Endothelial cell of umbilical vein (primary cell): ENCODE measurements around the gene SLC9A9. TPM values are rescaled to one million over a fixed set of nuclear protein-coding genes. Genes with fewer than 3 reads are reported as not detected.

ENCODE experiments used
- BruUV-seq: library from RNA; stranded (reverse); fragments of 400-500 nt; replicated peaks from 2 replicates; lab custom pipeline; 2021; lab: Mats Ljungman, UMichigan
- CTCF ChIA-PET: fragments of 300-600, 350-600 bp; sonication (Branson Sonifier 250); formaldehyde crosslinking; loops from one replicate; lab custom pipeline; 2021; ENCODE audit warnings: antibody characterized with exemption, inconsistent platforms; lab: Charles Lee
- POLR2A ChIA-PET: fragments of 300-600, 350-600 bp; sonication (Branson Sonifier 250); formaldehyde crosslinking; loops from one replicate; lab custom pipeline; 2021; ENCODE audit warnings: antibody characterized with exemption, inconsistent platforms; lab: Charles Lee
- DNase-seq: peaks from one replicate; pipeline ENCODE4 v3.0.0-alpha.2; 2011; ENCODE audit warnings: low read depth, low spot score
- FAIRE-seq: peaks from 2 replicates; lab custom pipeline; 2011; peaks lifted over from hg19 to GRCh38; lab: Jason Lieb, UNC
- H2AFZ ChIP-seq: 2 replicates; pipeline ENCODE4 v1.6.0; 2012; ENCODE audit warnings: low read depth, low read length, control low read depth, inconsistent platforms
- H3K27ac ChIP-seq: 2 replicates; pipeline ENCODE4 v1.5.1; 2011; ENCODE audit warnings: low read depth, mild to moderate bottlenecking, control low read depth, low read length, moderate library complexity; ENCODE audit not compliant: insufficient read depth
- H3K27me3 ChIP-seq, 2 experiments: 2 replicates each; pipeline versions ENCODE4 v1.6.0 to v1.6.1; 2011; ENCODE audit warnings: low read length in 2 of 2, mixed read lengths in 1 of 2; ENCODE audit not compliant: control insufficient read depth in 2 of 2, insufficient read depth in 2 of 2
- H3K36me3 ChIP-seq, 2 experiments: 2 replicates in 1 of 2; 3 replicates in 1 of 2; pipeline ENCODE4 v1.5.1; 2011; ENCODE audit warnings: low read length in 2 of 2, mild to moderate bottlenecking in 1 of 2, moderate library complexity in 1 of 2; ENCODE audit not compliant: control insufficient read depth in 2 of 2, insufficient read depth in 2 of 2; ENCODE audit errors: extremely low read depth in 1 of 2
- H3K4me1 ChIP-seq: 3 replicates; pipeline ENCODE4 v1.5.1; 2011; ENCODE audit warnings: mild to moderate bottlenecking, low read length; ENCODE audit not compliant: control insufficient read depth, insufficient read depth; ENCODE audit errors: extremely low read depth
- H3K4me2 ChIP-seq: 2 replicates; pipeline ENCODE4 v1.6.1; 2011; ENCODE audit warnings: low read length, control low read depth, mixed read lengths; ENCODE audit not compliant: insufficient read depth
- H3K4me3 ChIP-seq, 3 experiments: fragments of 200-600 bp in 1 of 3; sonication (generic), shearing (Covaris generic) in 1 of 3; replicated peaks in 1 of 3; 2 replicates each; pipeline ENCODE4 v1.5.1; 2011 to 2016; ENCODE audit warnings: control low read depth in 3 of 3, low read length in 3 of 3, mild to moderate bottlenecking in 2 of 3, inconsistent platforms in 1 of 3, low read depth in 1 of 3, moderate library complexity in 1 of 3; ENCODE audit not compliant: insufficient read depth in 1 of 3
- H3K79me2 ChIP-seq: 2 replicates; pipeline ENCODE4 v1.6.0; 2012; ENCODE audit warnings: low read length, inconsistent platforms; ENCODE audit not compliant: control insufficient read depth, insufficient read depth
- H3K9ac ChIP-seq: replicated peaks from 2 replicates; pipeline ENCODE3; 2011; ENCODE audit warnings: low read length, control low read depth; ENCODE audit not compliant: insufficient read depth; ENCODE audit errors: extremely low read depth
- H3K9me1 ChIP-seq: replicated peaks from 3 replicates; pipeline ENCODE4 v1.6.0; 2011; ENCODE audit warnings: mild to moderate bottlenecking, low read length; ENCODE audit not compliant: control insufficient read depth, insufficient read depth; ENCODE audit errors: extremely low read depth
- H3K9me3 ChIP-seq: replicated peaks from 2 replicates; pipeline ENCODE4 v1.5.1; 2012; ENCODE audit warnings: low read length, inconsistent platforms; ENCODE audit not compliant: control insufficient read depth, insufficient read depth
- H4K20me1 ChIP-seq: replicated peaks from 2 replicates; pipeline ENCODE3; 2011; ENCODE audit warnings: mild to moderate bottlenecking, low read length; ENCODE audit not compliant: control insufficient read depth, insufficient read depth; ENCODE audit errors: extremely low read depth
- CTCF ChIP-seq, 2 donors: IDR thresholded peaks; 1 replicate in 1 of 2; 2 replicates in 1 of 2; pipeline ENCODE4 v1.5.1; 2011; ENCODE audit warnings: low read length in 2 of 2, mild to moderate bottlenecking in 2 of 2, moderate library complexity in 2 of 2, control low read depth in 1 of 2, inconsistent platforms in 1 of 2, low read depth in 1 of 2; ENCODE audit not compliant: insufficient read depth in 1 of 2; ENCODE audit errors: extremely low read depth in 1 of 2
- EZH2 ChIP-seq: IDR thresholded peaks from 2 replicates; pipeline ENCODE4 v1.6.1; 2012; ENCODE audit warnings: borderline replicate concordance, low read depth, mild to moderate bottlenecking, moderate library complexity, low read length, inconsistent platforms; ENCODE audit not compliant: severe bottlenecking
- FOS ChIP-seq: IDR thresholded peaks from 2 replicates; pipeline ENCODE4 v1.6.1; 2011; ENCODE audit warnings: mild to moderate bottlenecking, low read length, moderate library complexity, borderline replicate concordance; ENCODE audit not compliant: insufficient read depth
- GATA2 ChIP-seq: IDR thresholded peaks from 2 replicates; pipeline ENCODE4 v1.7.0; 2011; ENCODE audit warnings: low read depth, mild to moderate bottlenecking, moderate library complexity, mixed read lengths, low read length; ENCODE audit not compliant: insufficient read length, insufficient read depth
- JUN ChIP-seq: IDR thresholded peaks from 2 replicates; pipeline ENCODE4 v1.6.1; 2011; ENCODE audit warnings: borderline replicate concordance, low read depth; ENCODE audit not compliant: insufficient read length, insufficient read depth
- MAX ChIP-seq: IDR thresholded peaks from 2 replicates; pipeline ENCODE4 v1.6.1; 2011; ENCODE audit not compliant: insufficient read depth, insufficient read length
- MYC ChIP-seq: IDR thresholded peaks from one replicate; pipeline ENCODE4 v1.6.1; 2011; ENCODE audit warnings: mild to moderate bottlenecking, low read depth, low read length
- POLR2A ChIP-seq: IDR thresholded peaks from 2 replicates; pipeline ENCODE4 v1.6.1; 2012; ENCODE audit warnings: low read depth, mild to moderate bottlenecking, control low read depth, low read length
- POLR2AphosphoS5 ChIP-seq: IDR thresholded peaks from 2 replicates; pipeline ENCODE4 v1.6.1; 2012; ENCODE audit warnings: low read depth, mild to moderate bottlenecking, control low read depth, low read length, moderate library complexity; ENCODE audit not compliant: insufficient read depth
- dilution Hi-C: fragments of 300-500 bp; cut with MboI; formaldehyde crosslinking; loops from one replicate; pipeline ENCODE4 v1.15.0; 2019; ENCODE audit warnings: low sequenced_read_pairs; ENCODE audit not compliant: extremely low pct_ligation_motif_present
- intact Hi-C: fragments of 100-400 bp; cut with micrococcal nuclease; formaldehyde crosslinking; loops from one replicate; pipeline ENCODE4 v1.10.0; 2022
- polyA plus RNA-seq, 4 experiments: library from polyadenylated mRNA; depleted of rRNA in 3 of 4; stranded (reverse) in 3 of 4; unstranded in 1 of 4; fragments of >200 nt; gene quantifications; 2 replicates each; pipeline versions ENCODE4 v1.2.1 to v1.2.3, GENCODE V29; 2011 to 2012; ENCODE audit warnings: missing spikeins in 1 of 4
- total RNA-seq: library from RNA; stranded (reverse); gene quantifications from 2 replicates; pipeline ENCODE4 v1.2.3, GENCODE V29; 2021

Gene SLC9A9
- total and polyA plus RNA-seq, 2 donors (not counting 3 experiments of a cell fraction or from before 2014, with no cell fraction given), result 1.5 to 1.8 TPM

- no TSS peak for BruUV-seq
- H3K9ac ChIP-seq, result no peak overlapping the region
- H3K4me1 ChIP-seq, result peaks cover 20% of the 10 kb centered on the region
- no peak overlapping the region for H3K27ac ChIP-seq
- no peaks in the 10 kb centered on the region for H3K79me2 ChIP-seq
- H2AFZ ChIP-seq, result no peak overlapping the region
- no peaks in the 10 kb centered on the region for H3K27me3 ChIP-seq
- ChIA-PET POLR2A (no interaction called here), CTCF (no interaction called here)
- no peaks in the 10 kb centered on the region for H3K9me1 ChIP-seq
- FAIRE-seq, result no peak
- DNase-seq, result no peak
- H3K4me3 ChIP-seq, result no peak overlapping the region
- intact Hi-C loops (no loop called here), dilution Hi-C loops (no loop called here)
- TF ChIP-seq MYC (no peak), FOS (no peak), POLR2A (no peak), CTCF (IDR thresholded peaks at IDR 0.05; ENCODE audit: extremely low read depth in 1 of 2, insufficient read depth in 1 of 2, low read depth in 1 of 2, low read length in 2 of 2) (no peak), EZH2 (no peak), MAX (no peak), POLR2AphosphoS5 (no peak), JUN (no peak), GATA2 (no peak)
- no peaks in the 10 kb centered on the region for H3K9me3 ChIP-seq
- no peaks in the 10 kb centered on the region for H4K20me1 ChIP-seq
- H3K36me3 ChIP-seq, result no peaks in the 10 kb centered on the region
- no peak overlapping the region for H3K4me2 ChIP-seq
Observed at GRCh38 chr3:143245692-143246091, 602.6 kb downstream of the SLC9A9 start.
